Common myeloid progenitor, CD34-positive (primary cell): ENCODE data around the gene PEX7.
"Not testable (repeated sequence)": the region's sequence is repeated elsewhere in the genome, so short reads cannot be mapped to it uniquely, and the experiment has no call there.

ENCODE experiments used
- CTCF ChIA-PET: fragments of 350-600 bp; sonication (Branson Sonifier 250); formaldehyde crosslinking; loops from one replicate; lab custom pipeline; 2021; ENCODE audit warnings: antibody characterized with exemption; lab: Charles Lee
- POLR2A ChIA-PET: fragments of 350-600 bp; sonication (Branson Sonifier 250); formaldehyde crosslinking; loops from one replicate; lab custom pipeline; 2021; ENCODE audit warnings: antibody characterized with exemption; lab: Charles Lee
- DNase-seq, 3 donors: peaks; one replicate each; pipeline versions ENCODE4 v3.0.0 to v3.0.0-alpha.2; 2013
- H3K27ac ChIP-seq, 2 experiments: 1 replicate in 1 of 2; 2 replicates in 1 of 2; pipeline ENCODE4 v1.7.0; 2013; ENCODE audit warnings: inconsistent platforms in 2 of 2, low read length in 2 of 2, mild to moderate bottlenecking in 2 of 2, low read depth in 1 of 2, moderate library complexity in 1 of 2; ENCODE audit not compliant: severe bottlenecking in 2 of 2, insufficient read depth in 1 of 2, poor library complexity in 1 of 2
- H3K27me3 ChIP-seq, 5 experiments: replicated peaks in 2 of 5; 1 replicate in 3 of 5; 2 replicates in 2 of 5; pipeline versions ENCODE4 v1.6.1 to v1.7.0; 2013; ENCODE audit warnings: low read length in 4 of 5, mild to moderate bottlenecking in 2 of 5, moderate library complexity in 2 of 5, inconsistent platforms in 1 of 5; ENCODE audit not compliant: insufficient read depth in 5 of 5, control insufficient read depth in 4 of 5
- H3K36me3 ChIP-seq, 4 experiments: 1 replicate in 2 of 4; 2 replicates in 2 of 4; pipeline versions ENCODE4 v1.6.1 to v1.7.0; 2013; ENCODE audit warnings: low read length in 3 of 4, control low read depth in 1 of 4, mild to moderate bottlenecking in 1 of 4; ENCODE audit not compliant: control insufficient read depth in 4 of 4, insufficient read depth in 4 of 4
- H3K4me1 ChIP-seq, 4 experiments: 1 replicate in 3 of 4; 2 replicates in 1 of 4; pipeline versions ENCODE4 v1.6.1 to v1.7.1; 2013; ENCODE audit warnings: low read length in 3 of 4, mild to moderate bottlenecking in 3 of 4, control low read depth in 1 of 4, inconsistent platforms in 1 of 4, moderate library complexity in 1 of 4; ENCODE audit not compliant: control insufficient read depth in 4 of 4, insufficient read depth in 4 of 4; ENCODE audit errors: control extremely low read depth in 1 of 4
- H3K4me3 ChIP-seq, 7 experiments: 1 replicate in 4 of 7; 2 replicates in 3 of 7; pipeline versions ENCODE4 v1.5.1 to v1.7.0; 2013; ENCODE audit warnings: mild to moderate bottlenecking in 7 of 7, low read length in 6 of 7, moderate library complexity in 6 of 7, inconsistent platforms in 2 of 7, low read depth in 2 of 7, control low read depth in 1 of 7; ENCODE audit not compliant: insufficient read depth in 4 of 7, control insufficient read depth in 1 of 7; ENCODE audit errors: extremely low read depth in 1 of 7
- H3K9me3 ChIP-seq, 5 experiments: 1 replicate in 4 of 5; 2 replicates in 1 of 5; pipeline versions ENCODE4 v1.6.1 to v1.7.1; 2013; ENCODE audit warnings: low read length in 4 of 5, mild to moderate bottlenecking in 2 of 5, inconsistent platforms in 1 of 5, low read depth in 1 of 5, moderate library complexity in 1 of 5; ENCODE audit not compliant: control insufficient read depth in 4 of 5, insufficient read depth in 2 of 5; ENCODE audit errors: control extremely low read depth in 1 of 5
- WGBS: methylation state at CpG from one replicate; pipeline ENCODE4 v1.1.5; 2013; ENCODE audit not compliant: insufficient coverage; 5-methylcytosine and 5-hydroxymethylcytosine counted together

The PEX7 gene

DNA sequence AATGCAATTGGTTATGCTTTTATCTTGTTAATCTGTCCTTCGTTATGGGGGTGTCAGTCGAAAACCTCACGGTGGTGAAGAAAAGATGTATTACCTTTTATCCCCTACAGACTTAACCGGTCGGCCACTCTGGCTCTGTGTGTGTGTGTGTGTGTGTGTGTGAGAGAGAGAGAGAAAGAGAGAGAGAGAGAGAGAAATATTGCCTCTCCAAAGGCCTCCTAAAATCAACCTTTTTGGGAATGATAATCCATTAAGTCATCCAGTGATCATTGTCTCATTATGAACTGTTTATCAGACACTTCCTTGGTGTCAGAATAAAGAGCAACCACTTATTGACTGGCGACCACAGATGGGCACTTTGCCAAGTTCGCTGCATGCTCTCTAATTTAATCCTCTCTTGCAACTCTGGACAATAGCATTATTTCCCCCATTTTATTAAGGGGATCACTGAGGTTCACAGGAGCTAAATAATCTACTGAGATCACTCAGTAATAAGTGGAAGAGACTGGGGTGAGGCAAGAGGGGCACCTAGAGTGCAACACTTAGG is 130.4 kb downstream of the PEX7 start:
- Histone ChIP-seq H3K9me3 (no peaks in the 10 kb centered on the region), H3K27me3 (peaks cover 0 to 12% (median 4%) of the 10 kb centered on the region in 5 experiments), H3K36me3 (no peaks in the 10 kb centered on the region), H3K27ac (no peak overlapping the region), H3K4me1 (peaks cover 2 to 13% (median 11%) of the 10 kb centered on the region in 4 experiments), H3K4me3 (no peak overlapping the region)
- CTCF ChIA-PET, result no interaction called here
- DNase-seq, result peak in 1 of 3 donors; percentile 21
- POLR2A ChIA-PET, result no interaction called here
- no CpG with 5 or more reads among the region's 7 CpGs for WGBS

DNA sequence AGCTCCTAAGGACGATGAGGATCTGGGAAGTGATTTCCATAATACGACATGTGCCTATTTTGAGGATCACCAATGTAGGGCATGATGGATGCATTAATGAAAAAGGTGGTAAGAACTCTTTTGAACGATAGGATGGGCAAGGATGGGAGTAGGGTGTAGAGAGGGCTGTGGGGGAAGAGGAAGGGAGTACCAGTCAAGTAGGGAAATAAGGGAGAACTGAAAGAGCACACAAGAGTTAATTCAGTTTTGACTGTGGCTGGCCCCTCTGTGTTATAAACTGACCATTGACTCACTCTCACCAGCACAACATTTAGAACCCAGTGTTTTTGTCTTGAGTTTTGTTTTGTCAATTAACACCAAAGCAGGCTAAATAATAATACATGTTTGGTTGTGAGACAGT is 132.7 kb downstream of the PEX7 start:
- DNase-seq, result no peak
- Histone ChIP-seq H3K36me3 (no peaks in the 10 kb centered on the region), H3K4me3 (no peak overlapping the region), H3K9me3 (no peaks in the 10 kb centered on the region), H3K4me1 (peaks cover 2 to 13% (median 11%) of the 10 kb centered on the region in 4 experiments), H3K27me3 (peaks cover 0 to 12% (median 6%) of the 10 kb centered on the region in 5 experiments), H3K27ac (no peak overlapping the region)
- CTCF ChIA-PET, result interaction anchor here (1.3 kb wide), 1 partner anchor 58 kb away, joined by 3 read pairs; no protein-coding TSS in a partner anchor
- WGBS, result 93% methylated on average over 3 of the region's 3 CpGs
- POLR2A ChIA-PET, result no interaction called here

GRCh38 chr6:136956590-136957544 is 134.5 kb downstream of the PEX7 start:
- H3K27ac ChIP-seq, result no peak overlapping the region
- no peaks in the 10 kb centered on the region for H3K36me3 ChIP-seq
- peaks cover 2 to 13% (median 11%) of the 10 kb centered on the region in 4 experiments for H3K4me1 ChIP-seq
- 17% methylated on average over 9 of the region's 14 CpGs for WGBS
- no peaks in the 10 kb centered on the region for H3K9me3 ChIP-seq
- peaks cover 0 to 13% (median 6%) of the 10 kb centered on the region in 5 experiments for H3K27me3 ChIP-seq
- DNase-seq, result peak; percentile 65 to 90 (median 88)
- peak overlapping the region in 2 of 7 experiments; percentile 4 to 27 for H3K4me3 ChIP-seq
- ChIA-PET POLR2A (interaction anchor here (0.6 kb wide), 1 partner anchor 66 kb away, joined by 3 read pairs; no protein-coding TSS in a partner anchor), CTCF (interaction anchor here (0.6 kb wide), 1 partner anchor 44 kb away, joined by 3 read pairs; no protein-coding TSS in a partner anchor)

DNA sequence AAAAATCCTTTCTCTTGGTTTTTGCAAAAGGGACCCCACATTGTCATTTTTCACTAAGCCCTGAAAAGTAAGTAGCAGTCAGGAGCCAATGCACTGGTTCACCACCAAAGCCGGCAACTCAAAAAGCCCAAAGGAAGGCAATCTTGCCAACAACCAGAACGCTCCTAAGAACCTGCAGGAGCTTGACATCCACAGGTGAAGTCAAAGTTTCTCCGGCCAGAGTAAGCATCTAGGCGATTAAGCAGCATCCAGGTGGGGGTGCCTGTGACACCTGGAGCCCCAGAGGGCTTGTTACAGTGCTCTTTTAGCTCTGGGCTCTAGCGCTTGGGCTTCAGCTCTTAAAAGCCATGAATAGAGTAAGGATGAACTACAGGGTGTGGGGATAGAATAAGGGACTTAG is 135.8 kb downstream of the PEX7 start:
- Histone ChIP-seq H3K4me3 (no peak overlapping the region), H3K4me1 (peaks cover 2 to 20% (median 18%) of the 10 kb centered on the region in 4 experiments), H3K27me3 (peaks cover 0 to 13% (median 5%) of the 10 kb centered on the region in 5 experiments), H3K9me3 (no peaks in the 10 kb centered on the region), H3K27ac (no peak overlapping the region), H3K36me3 (no peaks in the 10 kb centered on the region)
- DNase-seq, result no peak
- CTCF ChIA-PET, result no interaction called here
- 89% methylated on average over 2 of the region's 5 CpGs for WGBS
- POLR2A ChIA-PET, result no interaction called here

GRCh38 chr6:136959471-136959891 is 137.1 kb downstream of the PEX7 start:
- POLR2A ChIA-PET, result no interaction called here

GRCh38 chr6:136959935-136960334 is 137.5 kb downstream of the PEX7 start:
- peaks cover 0 to 13% (median 4%) of the 10 kb centered on the region in 5 experiments for H3K27me3 ChIP-seq
- H3K27ac ChIP-seq, POLR2A ChIA-PET, H3K4me3 ChIP-seq, DNase-seq, H3K36me3 ChIP-seq, H3K9me3 ChIP-seq: not testable (repeated sequence)
- CTCF ChIA-PET, result interaction anchor here (0.7 to 1.1 kb wide), 2 partner anchors 10 to 311 kb away, joined by 3 read pairs; no protein-coding TSS in a partner anchor
- WGBS, result 81% methylated on average over 5 of the region's 6 CpGs
- H3K4me1 ChIP-seq, result peaks cover 5 to 23% (median 20%) of the 10 kb centered on the region in 4 experiments

More at GRCh38 chr6:136959471-136959891, 137.1 kb downstream of the PEX7 start:
- H3K9me3 ChIP-seq, result no peaks in the 10 kb centered on the region
- H3K4me1 ChIP-seq, result peaks cover 5 to 23% (median 20%) of the 10 kb centered on the region in 4 experiments
- CTCF ChIA-PET, result interaction anchor here (1.1 kb wide), 1 partner anchor 10 kb away, joined by 3 read pairs; no protein-coding TSS in a partner anchor
- H3K36me3 ChIP-seq, result no peaks in the 10 kb centered on the region
- peaks cover 0 to 13% (median 5%) of the 10 kb centered on the region in 5 experiments for H3K27me3 ChIP-seq
- no peak overlapping the region for H3K27ac ChIP-seq
- no peak for DNase-seq
- 95% methylated on average over 14 of the region's 14 CpGs for WGBS
- no peak overlapping the region for H3K4me3 ChIP-seq
